ENCODE results near the gene GRAMD2A. TPM values are rescaled to one million over a fixed set of nuclear protein-coding genes. Genes with fewer than 3 reads are reported as not detected.

Gene GRAMD2A
- total and polyA plus RNA-seq, 2 donors (not counting 3 experiments of a cell fraction or from before 2014, with no cell fraction given): 0.08 to 0.29 TPM

DNA sequence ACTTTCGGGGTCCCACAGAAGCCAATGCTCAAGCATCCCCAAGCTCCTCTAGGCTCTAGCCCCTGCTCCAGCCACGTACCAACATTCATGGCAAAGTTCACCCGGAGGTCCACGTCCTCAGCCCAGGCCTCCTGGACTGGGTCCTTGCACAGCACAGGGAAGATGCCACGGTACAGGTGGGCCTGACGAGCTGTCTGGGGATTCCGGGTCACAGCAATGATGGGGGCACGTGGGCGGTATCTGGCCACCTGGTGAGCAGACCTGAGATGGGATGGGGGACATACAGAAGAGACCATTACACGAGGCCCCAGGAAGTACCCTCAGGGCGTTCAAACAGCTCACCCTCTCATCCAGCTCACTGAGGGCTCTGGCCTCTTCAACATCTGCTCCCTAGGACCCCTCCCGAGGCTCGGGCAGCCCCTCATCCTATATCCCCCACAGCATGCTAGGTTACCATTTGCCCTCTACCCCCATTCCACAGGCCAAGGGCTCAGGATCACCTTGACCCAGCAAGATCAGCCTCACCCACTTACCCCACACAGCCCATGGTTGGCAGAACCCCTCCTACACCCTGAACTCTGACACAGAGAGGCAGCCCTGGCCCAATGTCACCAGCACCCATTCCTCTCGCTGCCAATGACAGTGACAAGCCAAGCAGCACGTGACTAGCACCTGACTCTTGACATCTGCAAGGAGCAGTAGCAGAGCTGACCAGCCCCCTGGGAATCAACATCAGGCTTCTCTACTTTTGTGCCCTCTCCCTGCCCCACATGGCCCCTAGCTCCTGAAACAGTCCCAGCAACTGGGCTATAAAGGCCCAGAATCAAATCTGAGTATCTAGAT, 3.0 kb upstream of the GRAMD2A start:
- Histone ChIP-seq H3K9me3 (replicated peaks; ENCODE audit: control insufficient read depth, insufficient read depth, low read length) (no peaks in the 10 kb centered on the region), H3K4me1 (ENCODE audit: control insufficient read depth, extremely low read depth, insufficient read depth, low read length) (peaks cover 8% of the 10 kb centered on the region), H3K27ac (ENCODE audit: insufficient read depth, low read depth, low read length) (no peak overlapping the region), H4K20me1 (replicated peaks; ENCODE audit: control insufficient read depth, extremely low read depth, insufficient read depth, low read length) (no peaks in the 10 kb centered on the region), H3K79me2 (ENCODE audit: control insufficient read depth, insufficient read depth, low read length) (no peaks in the 10 kb centered on the region), H3K27me3 (ENCODE audit: control insufficient read depth in 2 of 2, insufficient read depth in 2 of 2, low read length in 2 of 2) (peaks cover 0 to 2% of the 10 kb centered on the region in 2 experiments), H3K9me1 (replicated peaks; ENCODE audit: control insufficient read depth, extremely low read depth, insufficient read depth, low read length) (no peaks in the 10 kb centered on the region), H3K4me3 (replicated peaks in 1 of 3; ENCODE audit: insufficient read depth in 1 of 3, low read depth in 1 of 3, low read length in 3 of 3) (no peak overlapping the region), H3K36me3 (ENCODE audit: control insufficient read depth in 2 of 2, extremely low read depth in 1 of 2, insufficient read depth in 2 of 2, low read length in 2 of 2) (peaks cover 34 to 37% of the 10 kb centered on the region in 2 experiments), H3K9ac (replicated peaks; ENCODE audit: extremely low read depth, insufficient read depth, low read length) (no peak overlapping the region), H3K4me2 (ENCODE audit: insufficient read depth, low read length) (no peak overlapping the region), H2AFZ (ENCODE audit: low read depth, low read length) (no peak overlapping the region)
- intact Hi-C loops (cut with micrococcal nuclease) (no loop called here), dilution Hi-C loops (cut with MboI; ENCODE audit: extremely low pct_ligation_motif_present, low sequenced_read_pairs) (no loop called here)
- ChIA-PET CTCF (interaction anchor here (0.6 to 4.7 kb wide), 25 partner anchors 9 to 470 kb away, joined by 3 to 63 read pairs (median 3); no protein-coding TSS in a partner anchor), POLR2A (no interaction called here)
- TF ChIP-seq EZH2 (IDR thresholded peaks at IDR 0.05; ENCODE audit: borderline replicate concordance, low read depth, low read length, severe bottlenecking) (no peak), JUN (IDR thresholded peaks at IDR 0.05; ENCODE audit: borderline replicate concordance, insufficient read depth, insufficient read length, low read depth) (no peak), GATA2 (IDR thresholded peaks at IDR 0.05; ENCODE audit: insufficient read depth, insufficient read length, low read depth, low read length) (no peak), POLR2AphosphoS5 (IDR thresholded peaks at IDR 0.05; ENCODE audit: insufficient read depth, low read depth, low read length) (no peak), FOS (IDR thresholded peaks at IDR 0.05; ENCODE audit: borderline replicate concordance, insufficient read depth, low read length) (no peak), POLR2A (IDR thresholded peaks at IDR 0.05; ENCODE audit: low read depth, low read length) (no peak), MYC (IDR thresholded peaks at IDR 0.05; ENCODE audit: low read depth, low read length) (no peak)
- TF ChIP-seq, protein P1, sequence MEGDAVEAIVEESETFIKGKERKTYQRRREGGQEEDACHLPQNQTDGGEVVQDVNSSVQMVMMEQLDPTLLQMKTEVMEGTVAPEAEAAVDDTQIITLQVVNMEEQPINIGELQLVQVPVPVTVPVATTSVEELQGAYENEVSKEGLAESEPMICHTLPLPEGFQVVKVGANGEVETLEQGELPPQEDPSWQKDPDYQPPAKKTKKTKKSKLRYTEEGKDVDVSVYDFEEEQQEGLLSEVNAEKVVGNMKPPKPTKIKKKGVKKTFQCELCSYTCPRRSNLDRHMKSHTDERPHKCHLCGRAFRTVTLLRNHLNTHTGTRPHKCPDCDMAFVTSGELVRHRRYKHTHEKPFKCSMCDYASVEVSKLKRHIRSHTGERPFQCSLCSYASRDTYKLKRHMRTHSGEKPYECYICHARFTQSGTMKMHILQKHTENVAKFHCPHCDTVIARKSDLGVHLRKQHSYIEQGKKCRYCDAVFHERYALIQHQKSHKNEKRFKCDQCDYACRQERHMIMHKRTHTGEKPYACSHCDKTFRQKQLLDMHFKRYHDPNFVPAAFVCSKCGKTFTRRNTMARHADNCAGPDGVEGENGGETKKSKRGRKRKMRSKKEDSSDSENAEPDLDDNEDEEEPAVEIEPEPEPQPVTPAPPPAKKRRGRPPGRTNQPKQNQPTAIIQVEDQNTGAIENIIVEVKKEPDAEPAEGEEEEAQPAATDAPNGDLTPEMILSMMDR (IDR thresholded peaks at IDR 0.05; ENCODE audit: extremely low read depth in 1 of 2, insufficient read depth in 1 of 2, low read depth in 1 of 2, low read length in 2 of 2): no peak
- TF ChIP-seq, protein P2, sequence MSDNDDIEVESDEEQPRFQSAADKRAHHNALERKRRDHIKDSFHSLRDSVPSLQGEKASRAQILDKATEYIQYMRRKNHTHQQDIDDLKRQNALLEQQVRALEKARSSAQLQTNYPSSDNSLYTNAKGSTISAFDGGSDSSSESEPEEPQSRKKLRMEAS (IDR thresholded peaks at IDR 0.05; ENCODE audit: insufficient read depth, insufficient read length): no peak
- DNase-seq (ENCODE audit: low read depth, low spot score): no peak
- no peak for FAIRE-seq
- BruUV-seq (replicated peaks): no TSS peak

Measured in endothelial cell of umbilical vein (primary cell).